ENCODE measurements around the gene DOC2A. TPM values are rescaled to one million over a fixed set of nuclear protein-coding genes. Genes with fewer than 3 reads are reported as not detected.
"Not testable (repeated sequence)": the region's sequence is repeated elsewhere in the genome, so short reads cannot be mapped to it uniquely, and the experiment has no call there.

The DOC2A gene
- total RNA-seq, 2 donors from 2014 or later = 0.16 TPM; not detected in 1

- Mint-ChIP-seq H3K36me3 (ENCODE audit: low read depth) (peaks cover 3% of the 10 kb centered on the region), H3K4me1 (peaks cover 30% of the 10 kb centered on the region), H3K27me3 (no peaks in the 10 kb centered on the region), H3K27ac (peak overlapping the region; percentile 92), H3K4me3 (peak overlapping the region; percentile 98)
- no peaks in the 10 kb centered on the region for H3K9me3 ChIP-seq (ENCODE audit: control insufficient read depth, low read length, poor library complexity, severe bottlenecking)
- ATAC-seq (no peak), DNase-seq (no peak)
These were observed 36.3 kb downstream of the DOC2A start for GRCh38 chr16:29974291-29975133.

DNA sequence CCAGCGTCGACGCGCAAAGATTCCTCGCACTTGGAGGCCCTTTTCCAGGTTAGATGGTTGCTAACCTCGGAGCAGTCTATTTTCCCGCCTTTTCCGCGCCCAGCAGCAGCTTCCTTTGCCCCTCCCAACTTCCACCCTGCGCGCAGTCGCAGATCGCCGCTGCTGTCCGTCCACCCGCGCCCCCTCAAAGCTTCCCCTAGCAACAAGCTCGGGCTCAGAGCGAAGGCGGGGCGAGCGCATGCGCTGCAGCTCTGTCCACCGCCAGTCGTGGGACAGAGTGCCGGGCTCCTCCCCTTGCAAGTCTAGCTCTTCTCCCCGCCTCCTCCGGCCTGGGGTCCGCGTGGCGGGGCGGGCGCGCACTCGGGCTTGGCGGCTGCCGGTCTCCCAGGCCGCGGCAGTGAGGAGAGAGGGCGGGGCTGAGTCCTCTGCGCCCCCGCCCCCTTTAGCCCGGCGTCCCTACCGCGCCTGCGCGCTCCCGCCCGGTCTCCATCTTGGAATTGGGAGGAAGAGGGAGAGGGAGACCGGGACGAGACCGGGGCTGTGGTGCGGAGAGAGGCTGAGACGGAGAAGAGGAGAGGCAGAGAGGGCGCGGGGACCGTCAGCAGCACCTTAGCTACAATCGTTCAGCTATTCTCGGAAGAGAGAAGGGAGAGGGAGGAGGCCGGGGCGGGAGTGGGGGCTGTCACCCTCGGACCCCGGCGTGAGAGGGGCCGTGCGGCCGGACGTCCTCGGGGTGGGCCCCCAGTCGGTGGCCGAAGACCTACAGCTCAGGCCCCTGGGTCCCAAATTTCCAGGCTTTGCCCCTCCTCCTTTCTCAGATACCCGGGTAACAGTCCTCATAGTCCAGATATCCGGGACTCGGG is 37.2 kb downstream of the DOC2A start, which contains the start of gene TAOK2:
Gene TAOK2 (plus strand): TSS at position 485 of the 863 bp plus-strand sequence. CDS start 3,905 bp downstream, outside the sequence.
- no peaks in the 10 kb centered on the region for H3K9me3 ChIP-seq (ENCODE audit: control insufficient read depth, low read length, poor library complexity, severe bottlenecking)
- peak; percentile 81 to 93 (median 92) for DNase-seq
- peaks cover 33% of the 10 kb centered on the region for H3K4me1 Mint-ChIP-seq
- H3K36me3 Mint-ChIP-seq (ENCODE audit: low read depth) = peaks cover 2% of the 10 kb centered on the region
- H3K4me3 Mint-ChIP-seq = peak within 1 kb of the TSS; percentile 98
- ATAC-seq = peak; percentile 94
- peak within 1 kb of the TSS; percentile 92 for H3K27ac Mint-ChIP-seq
- H3K27me3 Mint-ChIP-seq = no peaks in the 10 kb centered on the region

DNA sequence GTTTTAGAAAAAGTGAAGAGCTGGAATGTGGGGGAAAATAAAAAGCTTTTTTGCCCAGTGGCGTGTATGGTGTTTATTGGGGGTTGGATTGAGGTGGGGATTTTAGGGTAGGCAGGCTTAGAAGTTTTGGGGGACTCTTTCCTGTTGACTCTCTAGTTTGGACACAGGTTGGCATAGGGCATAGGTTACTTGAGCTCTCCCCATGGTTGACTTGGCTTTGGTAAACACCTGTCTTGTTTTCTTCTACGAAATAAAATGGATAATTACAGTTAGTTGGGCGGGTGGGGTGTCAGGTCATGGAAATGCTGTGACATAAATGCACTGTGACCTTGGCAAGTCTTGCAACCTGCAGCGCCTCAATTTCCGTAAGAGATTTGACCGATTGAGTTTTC is 37.8 kb downstream of the DOC2A start:
- ATAC-seq (no peak), DNase-seq (no peak)
- H3K36me3 Mint-ChIP-seq (ENCODE audit: low read depth) = peaks cover 4% of the 10 kb centered on the region
- peak overlapping the region; percentile 98 for H3K4me3 Mint-ChIP-seq
- peaks cover 33% of the 10 kb centered on the region for H3K4me1 Mint-ChIP-seq
- H3K27me3 Mint-ChIP-seq = no peaks in the 10 kb centered on the region
- no peaks in the 10 kb centered on the region for H3K9me3 ChIP-seq (ENCODE audit: control insufficient read depth, low read length, poor library complexity, severe bottlenecking)
- peak overlapping the region; percentile 92 for H3K27ac Mint-ChIP-seq

GRCh38 chr16:29972500-29972899 is 38.3 kb downstream of the DOC2A start:
- DNase-seq (no peak), ATAC-seq (no peak)
- H3K27me3 Mint-ChIP-seq = no peaks in the 10 kb centered on the region
- peaks cover 4% of the 10 kb centered on the region for H3K36me3 Mint-ChIP-seq (ENCODE audit: low read depth)
- no peaks in the 10 kb centered on the region for H3K9me3 ChIP-seq (ENCODE audit: control insufficient read depth, low read length, poor library complexity, severe bottlenecking)
- peaks cover 33% of the 10 kb centered on the region for H3K4me1 Mint-ChIP-seq
- peak overlapping the region; percentile 98 for H3K4me3 Mint-ChIP-seq
- no peak overlapping the region for H3K27ac Mint-ChIP-seq

- no peak for ATAC-seq
- Mint-ChIP-seq H3K27ac (no peak overlapping the region), H3K4me1 (peaks cover 28% of the 10 kb centered on the region)
These were observed 39.5 kb downstream of the DOC2A start for GRCh38 chr16:29971304-29971703.

DNA sequence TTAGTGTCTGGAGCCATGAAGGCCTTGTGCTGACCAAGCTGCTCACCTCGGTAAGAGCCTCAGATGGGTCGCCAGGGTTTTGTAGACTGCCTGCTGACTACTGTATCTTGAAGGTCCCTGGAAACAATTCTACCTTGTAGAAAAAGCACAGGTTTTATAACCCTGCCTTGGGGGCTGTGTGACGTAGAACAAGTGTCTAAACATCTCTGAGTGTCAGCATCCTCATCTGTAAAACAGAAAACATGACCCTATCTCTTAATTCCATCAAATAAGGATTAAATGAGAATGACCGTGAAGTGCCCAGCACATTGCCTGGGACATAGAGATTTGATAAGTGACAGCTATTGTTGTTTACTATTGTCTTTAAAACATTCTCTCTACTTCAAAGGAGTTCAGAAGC is 42.6 kb downstream of the DOC2A start:
- no peak for ATAC-seq

More at GRCh38 chr16:29971304-29971703, 39.5 kb downstream of the DOC2A start:
- peaks cover 4% of the 10 kb centered on the region for H3K36me3 Mint-ChIP-seq (ENCODE audit: low read depth)
- no peak overlapping the region for H3K4me3 Mint-ChIP-seq
- H3K27me3 Mint-ChIP-seq = no peaks in the 10 kb centered on the region
- DNase-seq = no peak
- no peaks in the 10 kb centered on the region for H3K9me3 ChIP-seq (ENCODE audit: control insufficient read depth, low read length, poor library complexity, severe bottlenecking)

GRCh38 chr16:29963021-29963743 is 47.6 kb downstream of the DOC2A start:
- ATAC-seq (no peak), DNase-seq (no peak)
- H3K4me1 Mint-ChIP-seq = peaks cover 20% of the 10 kb centered on the region
- H3K4me3 Mint-ChIP-seq = peak overlapping the region; percentile 92
- no peaks in the 10 kb centered on the region for H3K36me3 Mint-ChIP-seq (ENCODE audit: low read depth)
- no peaks in the 10 kb centered on the region for H3K9me3 ChIP-seq (ENCODE audit: control insufficient read depth, low read length, poor library complexity, severe bottlenecking)
- H3K27ac Mint-ChIP-seq = peak overlapping the region; percentile 89
- H3K27me3 Mint-ChIP-seq = no peaks in the 10 kb centered on the region

More for the DNA sequence above, 42.6 kb downstream of the DOC2A start:
- no peak for DNase-seq
- no peaks in the 10 kb centered on the region for H3K9me3 ChIP-seq (ENCODE audit: control insufficient read depth, low read length, poor library complexity, severe bottlenecking)
- no peak overlapping the region for H3K4me3 Mint-ChIP-seq
- no peak overlapping the region for H3K27ac Mint-ChIP-seq
- H3K36me3 Mint-ChIP-seq (ENCODE audit: low read depth) = peaks cover 4% of the 10 kb centered on the region
- peaks cover 11% of the 10 kb centered on the region for H3K4me1 Mint-ChIP-seq
- H3K27me3 Mint-ChIP-seq = no peaks in the 10 kb centered on the region

- no peak for ATAC-seq
- no peak for DNase-seq
- H3K4me1 Mint-ChIP-seq = peaks cover 20% of the 10 kb centered on the region
- no peaks in the 10 kb centered on the region for H3K27me3 Mint-ChIP-seq
- H3K27ac Mint-ChIP-seq = peak overlapping the region; percentile 89
- no peaks in the 10 kb centered on the region for H3K9me3 ChIP-seq (ENCODE audit: control insufficient read depth, low read length, poor library complexity, severe bottlenecking)
- no peaks in the 10 kb centered on the region for H3K36me3 Mint-ChIP-seq (ENCODE audit: low read depth)
- peak overlapping the region; percentile 92 for H3K4me3 Mint-ChIP-seq
These were observed 48.4 kb downstream of the DOC2A start for GRCh38 chr16:29962344-29962994.

GRCh38 chr16:29961479-29962343 is 49.1 kb downstream of the DOC2A start, which contains the start of gene TMEM219:
TMEM219 (plus strand) TSS chr16:29962079; CDS start chr16:29963144, 1,065 bp downstream.
- Mint-ChIP-seq H3K27ac (peak within 1 kb of the TSS; percentile 89), H3K4me1 (peaks cover 18% of the 10 kb centered on the region), H3K4me3 (peak within 1 kb of the TSS; percentile 92), H3K27me3 (no peaks in the 10 kb centered on the region), H3K36me3 (ENCODE audit: low read depth) (no peaks in the 10 kb centered on the region)
- peak; percentile 87 for ATAC-seq
- no peaks in the 10 kb centered on the region for H3K9me3 ChIP-seq (ENCODE audit: control insufficient read depth, low read length, poor library complexity, severe bottlenecking)
- DNase-seq = peak; percentile 95 to 97 (median 97)

DNA sequence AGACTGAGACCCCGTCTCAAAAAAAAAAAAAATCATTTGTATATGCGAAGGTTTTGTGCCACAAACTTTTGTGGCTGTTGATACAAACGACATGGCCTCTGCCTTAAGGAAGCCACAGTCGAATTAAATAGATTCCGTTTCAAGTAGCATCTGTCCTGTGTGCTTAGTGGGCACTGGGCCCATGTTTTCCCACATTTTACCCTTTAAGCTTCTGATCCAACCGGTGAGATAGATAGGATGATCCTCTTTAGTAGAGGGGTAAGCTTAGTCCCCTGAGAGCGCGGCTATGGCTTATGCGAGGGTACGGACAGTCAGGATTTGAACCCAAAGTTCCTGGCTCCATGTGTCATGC is 49.7 kb downstream of the DOC2A start:
- Mint-ChIP-seq H3K4me3 (peak overlapping the region; percentile 92), H3K27ac (peak overlapping the region; percentile 72), H3K36me3 (ENCODE audit: low read depth) (no peaks in the 10 kb centered on the region), H3K4me1 (peaks cover 16% of the 10 kb centered on the region), H3K27me3 (no peaks in the 10 kb centered on the region)
- DNase-seq = no peak
- no peak for ATAC-seq
- H3K9me3 ChIP-seq (ENCODE audit: control insufficient read depth, low read length, poor library complexity, severe bottlenecking) = no peaks in the 10 kb centered on the region

DNA sequence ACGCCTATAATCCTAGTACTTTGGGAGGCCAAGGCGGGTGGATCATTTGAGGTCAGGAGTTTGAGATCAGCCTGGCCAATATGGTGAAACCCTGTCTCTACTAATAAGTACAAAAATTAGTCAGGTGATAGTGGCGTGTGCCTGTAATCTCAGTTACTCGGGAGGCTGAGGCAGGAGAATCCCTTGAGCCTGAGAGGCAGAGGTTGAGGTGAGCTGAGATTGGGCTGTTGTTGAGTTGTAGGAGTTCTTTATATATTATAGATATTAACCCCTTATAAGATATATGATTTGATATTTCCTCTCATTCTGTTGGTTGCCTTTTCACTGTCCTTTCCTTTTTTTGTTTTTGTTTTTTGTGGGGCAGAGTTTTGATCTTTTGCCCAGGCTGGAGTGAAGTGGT is 51.0 kb downstream of the DOC2A start:
- DNase-seq; H3K36me3 Mint-ChIP-seq (ENCODE audit: low read depth); H3K9me3 ChIP-seq (ENCODE audit: control insufficient read depth, low read length, poor library complexity, severe bottlenecking); ATAC-seq; H3K27ac Mint-ChIP-seq; H3K4me3 Mint-ChIP-seq; H3K27me3 Mint-ChIP-seq: not testable (repeated sequence)
- peaks cover 14% of the 10 kb centered on the region for H3K4me1 Mint-ChIP-seq

- no peaks in the 10 kb centered on the region for H3K9me3 ChIP-seq (ENCODE audit: control insufficient read depth, low read length, poor library complexity, severe bottlenecking)
- ATAC-seq (no peak), DNase-seq (no peak)
- H3K36me3 Mint-ChIP-seq (ENCODE audit: low read depth) = no peaks in the 10 kb centered on the region
- H3K27me3 Mint-ChIP-seq = no peaks in the 10 kb centered on the region
- H3K27ac Mint-ChIP-seq = no peak overlapping the region
- no peak overlapping the region for H3K4me3 Mint-ChIP-seq
- H3K4me1 Mint-ChIP-seq = peaks cover 14% of the 10 kb centered on the region
These were observed 51.5 kb downstream of the DOC2A start for GRCh38 chr16:29959293-29959692.

All from T-helper 17 cell (primary cell).